DMS153 treated with DMSO at 0.1 percent for 48 hours (cell line): Measurements from ENCODE around the gene CYTH2.

ENCODE experiments used
- DNase-seq: peaks from one replicate; lab custom pipeline; 2025; ENCODE audit not compliant: unreplicated experiment; lab: John Stamatoyannopoulos, UW

Gene CYTH2

GRCh38 chr19:48469289-48469881 lies at the start of gene CYTH2:
Gene CYTH2, plus strand, starts transcription at chr19:48469369. Its CDS starts 139 bp downstream, at chr19:48469508.
- peak; percentile 19 for DNase-seq

GRCh38 chr19:48421548-48421947 lies 47.6 kb upstream of the CYTH2 start:
- DNase-seq = no peak

- no peak for DNase-seq
These were observed 44.4 kb upstream of the CYTH2 start for GRCh38 chr19:48424694-48425219.

GRCh38 chr19:48428670-48429069 lies 40.5 kb upstream of the CYTH2 start:
- no peak for DNase-seq

- DNase-seq = no peak
These were observed 35.8 kb upstream of the CYTH2 start for GRCh38 chr19:48433337-48433736.

GRCh38 chr19:48436586-48436985 lies 32.6 kb upstream of the CYTH2 start:
- DNase-seq = no peak

- DNase-seq = no peak
These were observed 27.7 kb upstream of the CYTH2 start for GRCh38 chr19:48441360-48442050.

- no peak for DNase-seq
These were observed 26.8 kb upstream of the CYTH2 start for GRCh38 chr19:48442116-48443035.

GRCh38 chr19:48443256-48443655 lies 25.9 kb upstream of the CYTH2 start:
- DNase-seq = no peak

GRCh38 chr19:48443731-48444128 lies 25.4 kb upstream of the CYTH2 start:
- DNase-seq = no peak

GRCh38 chr19:48444129-48444935 lies 24.8 kb upstream of the CYTH2 start:
- peak; percentile 3 for DNase-seq

- DNase-seq = peak; percentile 52
These were observed 24.3 kb upstream of the CYTH2 start for GRCh38 chr19:48444936-48445200.

GRCh38 chr19:48445256-48445605 lies 23.9 kb upstream of the CYTH2 start:
- DNase-seq = peak; percentile 85

GRCh38 chr19:48445606-48446481 lies 23.3 kb upstream of the CYTH2 start, which contains the start of gene GRWD1:
Gene GRWD1, plus strand, starts transcription at chr19:48445983. Its CDS starts 23 bp downstream, at chr19:48446006.
- peak; percentile 95 for DNase-seq

GRCh38 chr19:48446579-48446978 lies 22.6 kb upstream of the CYTH2 start:
- no peak for DNase-seq

GRCh38 chr19:48448563-48448962 lies 20.6 kb upstream of the CYTH2 start:
- no peak for DNase-seq

GRCh38 chr19:48450441-48450840 lies 18.7 kb upstream of the CYTH2 start:
- DNase-seq = no peak

- DNase-seq = no peak
These were observed 18.3 kb upstream of the CYTH2 start for GRCh38 chr19:48450863-48451262.

GRCh38 chr19:48451624-48452023 lies 17.5 kb upstream of the CYTH2 start:
- DNase-seq = no peak
